HepG2 (cell line): Measurements from ENCODE around the gene CMTM3.

Source experiments
- BRD4 ChIP-seq: sonication (generic); formaldehyde crosslinking; IDR thresholded peaks from 2 replicates; pipeline ENCODE4 v1.4.0; 2020; ENCODE audit warnings: missing genetic modification reagents
- CBFB ChIP-seq: sonication (generic); formaldehyde crosslinking; IDR thresholded peaks from 2 replicates; pipeline ENCODE4 v1.4.0; 2020; ENCODE audit warnings: missing genetic modification reagents
- ETV6 ChIP-seq: sonication (generic); formaldehyde crosslinking; conservative IDR thresholded peaks from 2 replicates; pipeline ENCODE4 v1.4.0; 2020; ENCODE audit warnings: missing genetic modification reagents
- EZH2 ChIP-seq: conservative IDR thresholded peaks from 2 replicates; pipeline ENCODE4 v1.6.1; 2012; ENCODE audit warnings: mild to moderate bottlenecking, low read depth, low read length, moderate library complexity
- HNF4A ChIP-seq: sonication (generic); formaldehyde crosslinking; IDR thresholded peaks from 2 replicates; pipeline ENCODE4 v1.4.0; 2020; ENCODE audit warnings: missing genetic modification reagents
- POLR2A ChIP-seq, 2 experiments: IDR thresholded peaks; 2 replicates each; pipeline ENCODE4 v1.6.1; 2011; ENCODE audit warnings: low read depth in 2 of 2, low read length in 2 of 2, mild to moderate bottlenecking in 1 of 2, moderate library complexity in 1 of 2; ENCODE audit not compliant: insufficient read depth in 1 of 2
- RNF2 ChIP-seq: fragments of 450-650 bp; conservative IDR thresholded peaks from 2 replicates; pipeline ENCODE4 v1.6.1; 2016; ENCODE audit warnings: low read depth
- ZNF550 ChIP-seq: sonication (generic); formaldehyde crosslinking; IDR thresholded peaks from 2 replicates; pipeline ENCODE4 v1.4.0; 2020; ENCODE audit warnings: mild to moderate bottlenecking, missing genetic modification reagents, borderline replicate concordance

DNA sequence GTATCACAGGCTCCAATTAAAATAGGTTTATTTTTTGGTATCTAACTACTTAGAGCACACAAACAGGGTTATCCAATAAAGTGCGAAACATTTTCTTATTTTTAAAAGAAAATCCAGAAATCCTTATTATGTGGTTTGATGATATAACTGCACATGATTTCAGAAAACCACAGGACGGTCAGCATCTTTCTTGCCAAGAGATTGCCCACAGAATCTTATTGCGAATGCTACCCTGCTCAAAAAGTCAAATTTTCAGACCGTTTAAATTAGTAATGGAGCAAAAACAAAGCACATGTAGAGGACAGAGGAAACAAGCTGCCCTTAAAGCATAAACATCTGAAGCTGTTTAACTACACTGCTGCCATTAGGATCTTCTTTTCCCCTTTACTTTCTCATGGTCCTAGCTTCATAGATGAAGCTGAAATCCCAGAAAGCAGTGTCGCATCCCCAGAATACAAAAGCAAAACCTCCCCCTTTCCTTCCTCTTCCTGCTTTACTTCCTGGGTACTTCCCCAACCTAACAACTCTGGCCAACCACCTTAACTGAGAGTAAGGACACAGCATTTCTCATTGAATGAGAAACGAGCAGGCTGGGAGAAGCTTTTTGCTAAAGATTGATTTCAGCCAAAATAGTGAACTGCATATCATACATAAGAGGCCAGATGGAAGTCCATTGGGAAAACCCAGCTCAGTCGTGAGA lies 48.3 kb downstream of the CMTM3 start:
- TF ChIP-seq EZH2 (no peak), CBFB (CRISPR knock-in tag) (no peak), ETV6 (no peak), RNF2 (no peak), ZNF550 (CRISPR knock-in tag) (no peak), HNF4A (CRISPR knock-in tag) (no peak), BRD4 (no peak), POLR2A (IDR thresholded peaks at IDR 0.05; ENCODE audit: insufficient read depth in 1 of 2, low read depth in 2 of 2, low read length in 2 of 2) (no peak)
